H1 (cell line): Measurements from ENCODE around the gene PGF. TPM values are rescaled to one million over a fixed set of nuclear protein-coding genes. Genes with fewer than 3 reads are reported as not detected.
A peak's percentile ranks its signal among the peaks of the same experiment; 100 is the strongest.

Source experiments
- CTCF ChIA-PET: fragments of 300-600 bp; sonication (Branson Sonifier 250); formaldehyde crosslinking; loops from one replicate; lab custom pipeline; 2021; ENCODE audit not compliant: partially characterized antibody; lab: Charles Lee
- POLR2A ChIA-PET: fragments of 300-600 bp; sonication (Branson Sonifier 250); formaldehyde crosslinking; loops from one replicate; lab custom pipeline; 2021; ENCODE audit warnings: inconsistent platforms; ENCODE audit not compliant: partially characterized antibody; lab: Charles Lee
- DNase-seq, 2 experiments: peaks; one replicate each; pipeline versions ENCODE4 v3.0.0 to v3.0.0-alpha.2; 2010 to 2022; ENCODE audit warnings: low spot score in 2 of 2, low read depth in 1 of 2, mixed read lengths in 1 of 2
- FAIRE-seq: peaks from 2 replicates; lab custom pipeline; 2011; peaks lifted over from hg19 to GRCh38; lab: Jason Lieb, UNC
- H2AFZ ChIP-seq: 2 replicates; pipeline ENCODE4 v1.8.1; 2012; ENCODE audit warnings: low read length, inconsistent platforms
- H2AK5ac ChIP-seq: 2 replicates; pipeline ENCODE4 v1.6.1; 2013; ENCODE audit warnings: low read depth, low read length
- H2BK120ac ChIP-seq: replicated peaks from 2 replicates; pipeline ENCODE3; 2013; ENCODE audit warnings: low read depth, low read length, inconsistent platforms
- H2BK12ac ChIP-seq: 2 replicates; pipeline ENCODE4 v1.6.1; 2013; ENCODE audit warnings: low read depth, low read length
- H2BK15ac ChIP-seq: 2 replicates; pipeline ENCODE4 v1.6.1; 2013; ENCODE audit warnings: low read length
- H2BK20ac ChIP-seq: 2 replicates; pipeline ENCODE4 v1.6.1; 2013; ENCODE audit warnings: low read length
- H2BK5ac ChIP-seq: 2 replicates; pipeline ENCODE4 v1.6.1; 2013; ENCODE audit warnings: low read depth, low read length
- H3K14ac ChIP-seq: 2 replicates; pipeline ENCODE4 v1.6.1; 2013; ENCODE audit warnings: inconsistent platforms; ENCODE audit not compliant: insufficient read length
- H3K18ac ChIP-seq: 2 replicates; pipeline ENCODE4 v1.6.1; 2013; ENCODE audit warnings: low read length; ENCODE audit errors: extremely low read depth
- H3K23ac ChIP-seq: 2 replicates; pipeline ENCODE4 v1.6.1; 2013; ENCODE audit warnings: inconsistent platforms; ENCODE audit not compliant: insufficient read length
- H3K23me2 ChIP-seq: 2 replicates; pipeline ENCODE4 v1.6.1; 2013; ENCODE audit warnings: low read depth, low read length
- H3K27ac ChIP-seq: 2 replicates; pipeline ENCODE4 v1.6.1; 2011; ENCODE audit warnings: low read depth, low read length, inconsistent platforms
- H3K27me3 ChIP-seq, 4 experiments: replicated peaks in 1 of 4; 1 replicate in 1 of 4; 2 replicates in 3 of 4; pipeline versions ENCODE4 v1.6.1 to v1.8.1; 2011 to 2013; ENCODE audit warnings: low read length in 3 of 4, mild to moderate bottlenecking in 3 of 4, inconsistent platforms in 2 of 4, mixed read lengths in 2 of 4, moderate library complexity in 1 of 4; ENCODE audit not compliant: control insufficient read depth in 3 of 4, insufficient read depth in 3 of 4; ENCODE audit errors: extremely low read depth in 1 of 4
- H3K36me3 ChIP-seq, 4 experiments: 2 replicates each; pipeline versions ENCODE4 v1.6.1 to v1.8.1; 2011 to 2013; ENCODE audit warnings: mild to moderate bottlenecking in 4 of 4, low read length in 3 of 4, moderate library complexity in 2 of 4, control low read depth in 1 of 4, inconsistent platforms in 1 of 4; ENCODE audit not compliant: insufficient read depth in 4 of 4, control insufficient read depth in 2 of 4
- H3K4ac ChIP-seq: replicated peaks from 2 replicates; pipeline ENCODE3; 2013; ENCODE audit warnings: low read length, low read depth, mixed read lengths, inconsistent platforms; ENCODE audit not compliant: insufficient read length
- H3K4me1 ChIP-seq, 4 experiments: replicated peaks in 1 of 4; 1 replicate in 1 of 4; 2 replicates in 3 of 4; pipeline versions ENCODE4 v1.6.1 to v1.8.1; 2011 to 2013; ENCODE audit warnings: low read length in 3 of 4, inconsistent platforms in 2 of 4, mixed read lengths in 1 of 4; ENCODE audit not compliant: insufficient read depth in 4 of 4, control insufficient read depth in 3 of 4
- H3K4me2 ChIP-seq, 2 experiments: 2 replicates each; pipeline versions ENCODE4 v1.6.1 to v1.8.1; 2011 to 2013; ENCODE audit warnings: low read depth in 2 of 2, low read length in 2 of 2, control low read depth in 1 of 2, inconsistent platforms in 1 of 2, mild to moderate bottlenecking in 1 of 2; ENCODE audit not compliant: insufficient read depth in 1 of 2
- H3K4me3 ChIP-seq, 4 experiments: fragments of 200-600, 300-600 bp in 1 of 4; sonication (generic), shearing (Covaris generic), sonication (Bioruptor Twin) in 1 of 4; 2 replicates each; pipeline versions ENCODE4 v1.5.1 to v1.8.1; 2011 to 2016; ENCODE audit warnings: low read length in 4 of 4, low read depth in 3 of 4, control low read depth in 2 of 4, inconsistent platforms in 2 of 4, mild to moderate bottlenecking in 2 of 4, mixed read lengths in 1 of 4, moderate library complexity in 1 of 4; ENCODE audit not compliant: insufficient read depth in 2 of 4; ENCODE audit errors: extremely low read depth in 1 of 4
- H3K56ac ChIP-seq: replicated peaks from 2 replicates; pipeline ENCODE3; 2013; ENCODE audit warnings: low read depth, mild to moderate bottlenecking, mixed read lengths, low read length, inconsistent platforms; ENCODE audit not compliant: insufficient read length
- H3K79me1 ChIP-seq: 2 replicates; pipeline ENCODE4 v1.6.1; 2013; ENCODE audit warnings: low read depth, low read length, control low read depth
- H3K79me2 ChIP-seq, 2 experiments: 2 replicates each; pipeline versions ENCODE4 v1.6.1 to v1.8.1; 2012 to 2013; ENCODE audit warnings: low read length in 2 of 2, mild to moderate bottlenecking in 2 of 2, inconsistent platforms in 1 of 2; ENCODE audit not compliant: insufficient read depth in 2 of 2, control insufficient read depth in 1 of 2
- H3K9ac ChIP-seq, 4 experiments: replicated peaks in 1 of 4; 1 replicate in 1 of 4; 2 replicates in 3 of 4; pipeline versions ENCODE4 v1.6.1 to v1.8.1; 2011 to 2013; ENCODE audit warnings: low read depth in 3 of 4, low read length in 3 of 4, control low read depth in 2 of 4, mild to moderate bottlenecking in 2 of 4, moderate library complexity in 2 of 4, inconsistent platforms in 1 of 4; ENCODE audit errors: extremely low read depth in 1 of 4
- H3K9me3 ChIP-seq, 2 experiments: 2 replicates each; pipeline versions ENCODE4 v1.6.1 to v1.8.1; 2012 to 2013; ENCODE audit warnings: mild to moderate bottlenecking in 2 of 2, moderate library complexity in 2 of 2, control low read depth in 1 of 2, inconsistent platforms in 1 of 2, low read depth in 1 of 2, low read length in 1 of 2, mixed read lengths in 1 of 2; ENCODE audit not compliant: insufficient read depth in 2 of 2
- H4K20me1 ChIP-seq, 2 experiments: replicated peaks in 1 of 2; 2 replicates each; pipeline versions ENCODE3 to v1.8.1; 2011 to 2013; ENCODE audit warnings: inconsistent platforms in 2 of 2, low read length in 2 of 2, mild to moderate bottlenecking in 1 of 2; ENCODE audit not compliant: insufficient read depth in 2 of 2, control insufficient read depth in 1 of 2
- H4K5ac ChIP-seq: 2 replicates; pipeline ENCODE4 v1.6.1; 2013; ENCODE audit warnings: low read length, low read depth, mixed read lengths, inconsistent platforms; ENCODE audit not compliant: insufficient read length
- H4K8ac ChIP-seq: 2 replicates; pipeline ENCODE4 v1.8.0; 2013; ENCODE audit warnings: mild to moderate bottlenecking, moderate library complexity, low read length, inconsistent platforms; ENCODE audit not compliant: insufficient read depth; ENCODE audit errors: extremely low read depth
- H4K91ac ChIP-seq: replicated peaks from 2 replicates; pipeline ENCODE3; 2013; ENCODE audit warnings: low read length, mixed read lengths, inconsistent platforms; ENCODE audit not compliant: insufficient read length
- BRCA1 ChIP-seq: IDR thresholded peaks from 2 replicates; pipeline ENCODE4 v1.6.1; 2012; ENCODE audit warnings: low read depth, low read length, improper control_type of control experiment
- MAFK ChIP-seq: IDR thresholded peaks from 2 replicates; pipeline ENCODE4 v1.6.1; 2012; ENCODE audit warnings: low read depth, mild to moderate bottlenecking, improper control_type of control experiment, low read length
- NANOG ChIP-seq: IDR thresholded peaks from 2 replicates; pipeline ENCODE4 v1.6.1; 2011; ENCODE audit warnings: low read length, low read depth, mild to moderate bottlenecking, inconsistent platforms; ENCODE audit not compliant: insufficient read depth, poor library complexity, severe bottlenecking
- PHF8 ChIP-seq: fragments of 200-600 bp; sonication (generic); conservative IDR thresholded peaks from 2 replicates; pipeline ENCODE4 v1.7.1; 2012; ENCODE audit warnings: low read depth, mild to moderate bottlenecking, inconsistent platforms, low read length, moderate library complexity
- SP1 ChIP-seq: IDR thresholded peaks from 2 replicates; pipeline ENCODE4 v1.6.1; 2011; ENCODE audit warnings: low read depth, low read length
- SP4 ChIP-seq: IDR thresholded peaks from 2 replicates; pipeline ENCODE4 v1.6.1; 2012; ENCODE audit warnings: low read length, inconsistent platforms
- TAF1 ChIP-seq: IDR thresholded peaks from 2 replicates; pipeline ENCODE4 v1.6.1; 2011; ENCODE audit warnings: mild to moderate bottlenecking, low read depth, low read length
- WGBS, 2 experiments: shearing (Covaris generic) in 1 of 2; methylation state at CpG; one replicate each; pipeline versions ENCODE4 v1.1.6 to v1.1.7; 2013 to 2015; ENCODE audit warnings: low lambda C conversion rate in 2 of 2, mixed read lengths in 2 of 2, inconsistent platforms in 1 of 2, low coverage in 1 of 2, missing lambda C conversion rate in 1 of 2; ENCODE audit not compliant: insufficient replicate concordance in 2 of 2, insufficient coverage in 1 of 2, insufficient read length in 1 of 2; ENCODE audit errors: extremely low coverage in 1 of 2, missing lambda C conversion rate in 1 of 2; 5-methylcytosine and 5-hydroxymethylcytosine counted together
- polyA plus RNA-seq, 7 experiments: library from polyadenylated mRNA; depleted of rRNA in 3 of 7; stranded (reverse) in 5 of 7; unstranded in 2 of 7; fragments of >200 nt in 5 of 7; fragments of 200-250 nt in 2 of 7; gene quantifications; 1 replicate in 5 of 7; 2 replicates in 1 of 7; 4 replicates in 1 of 7; pipeline versions ENCODE4 v1.2.1 to v1.2.3, GENCODE V29; 2011 to 2013; ENCODE audit warnings: missing spikeins in 2 of 7, mixed read lengths in 2 of 7
- total RNA-seq: library from RNA; stranded (reverse); fragmentation: NEBNext Ultra II Directional; extraction: Animal tissue kit (Norgen Biotek cat#: 25700); gene quantifications from 2 replicates; pipeline ENCODE4 v1.2.1, GENCODE V29; 2021

The PGF gene
- total and polyA plus RNA-seq, 2 of the 8 experiments (the other 6 are each of a cell fraction or from before 2014, with no cell fraction given), result 2.1 to 4.1 TPM

DNA sequence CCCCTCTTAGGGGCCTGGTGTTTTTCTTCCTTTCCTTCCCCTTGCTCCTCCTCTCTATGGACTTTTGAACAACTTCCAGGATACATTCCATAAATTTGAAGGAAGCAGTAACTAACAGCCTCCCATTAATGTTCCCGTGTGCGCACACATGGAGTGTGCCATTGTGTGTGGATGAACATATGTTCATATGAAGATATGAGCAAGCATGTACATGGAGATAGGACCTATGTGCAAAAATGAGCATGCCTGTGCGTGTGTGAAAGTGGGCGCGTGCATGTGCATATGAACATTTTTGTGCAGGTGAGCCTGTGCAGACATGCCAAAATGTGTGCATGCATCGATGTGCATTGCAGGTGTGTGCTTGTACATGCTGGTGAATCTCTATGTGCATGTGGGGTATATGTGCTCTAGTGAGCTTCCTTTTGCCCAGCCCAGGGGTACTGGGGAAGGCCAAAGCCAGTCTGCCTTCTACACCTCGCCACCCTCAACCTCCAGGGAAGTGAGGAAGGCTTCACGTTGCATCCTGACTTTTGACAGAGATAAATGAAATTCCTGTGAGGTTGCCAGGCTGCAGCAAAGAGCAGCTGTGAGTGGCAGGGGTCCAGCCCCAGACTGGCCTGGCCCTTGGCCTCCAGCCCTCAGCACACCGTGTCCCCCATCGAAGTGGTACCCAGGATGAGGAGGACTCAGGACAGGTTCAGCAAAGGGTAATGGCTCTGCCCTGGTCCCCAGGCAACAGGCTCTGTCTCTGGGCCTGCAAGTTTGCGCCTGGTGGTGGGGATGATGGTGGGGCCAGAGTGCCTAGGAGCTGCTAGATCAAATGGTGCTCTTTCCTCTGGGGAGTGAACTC, 21.1 kb upstream of the PGF start:
- Histone ChIP-seq H3K23ac (no peak overlapping the region), H3K23me2 (no peaks in the 10 kb centered on the region), H3K4me3 (no peak overlapping the region), H3K79me2 (no peaks in the 10 kb centered on the region), H2BK120ac (no peak overlapping the region), H3K4me2 (no peak overlapping the region), H3K4me1 (peaks cover 7 to 37% (median 26%) of the 10 kb centered on the region in 4 experiments), H3K14ac (no peak overlapping the region), H3K56ac (no peak overlapping the region), H3K27ac (no peak overlapping the region), H2AFZ (no peak overlapping the region), H4K5ac (no peak overlapping the region), H3K9ac (no peak overlapping the region), H3K18ac (no peak overlapping the region), H4K20me1 (no peaks in the 10 kb centered on the region), H2BK20ac (no peak overlapping the region), H2BK15ac (no peak overlapping the region), H3K36me3 (no peaks in the 10 kb centered on the region), H2BK12ac (peak overlapping the region; percentile 50; the same call in 1 of the 2 replicates), H3K79me1 (no peaks in the 10 kb centered on the region), H4K8ac (no peak overlapping the region), H3K9me3 (no peaks in the 10 kb centered on the region), H2BK5ac (no peak overlapping the region; the same call in 1 of the 2 replicates), H2AK5ac (no peak overlapping the region), H4K91ac (peak overlapping the region; percentile 42), H3K4ac (peak overlapping the region; percentile 73), H3K27me3 (peaks cover 0 to 2% (median 1%) of the 10 kb centered on the region in 4 experiments; a peak in 1 of 7 replicates)
- ChIA-PET POLR2A (interaction anchor here (0.9 kb wide), 1 partner anchor 35 kb away, joined by 3 read pairs; no protein-coding TSS in a partner anchor), CTCF (interaction anchor here (0.8 to 1.0 kb wide), 2 partner anchors 31 to 112 kb away, joined by 3 read pairs; no protein-coding TSS in a partner anchor)
- 86% methylated on average over 11 of the region's 11 CpGs; no CpG with 5 or more reads in 1 of the 2 experiments for whole genome bisulfite sequencing, 2 experiments
- no peak for FAIRE-seq
- no peak for DNase-seq
- TF ChIP-seq SP4 (no peak), PHF8 (no peak), BRCA1 (no peak), TAF1 (no peak), MAFK (no peak), SP1 (no peak), NANOG (no peak)
